ENCODE results near the gene CORO2A. TPM values are rescaled to one million over a fixed set of nuclear protein-coding genes. Genes with fewer than 3 reads are reported as not detected.
"Not testable (repeated sequence)": the region's sequence is repeated elsewhere in the genome, so short reads cannot be mapped to it uniquely, and the experiment has no call there.

The CORO2A gene
- total RNA-seq, 1 experiment from 2014 or later: 19.8 TPM

DNA sequence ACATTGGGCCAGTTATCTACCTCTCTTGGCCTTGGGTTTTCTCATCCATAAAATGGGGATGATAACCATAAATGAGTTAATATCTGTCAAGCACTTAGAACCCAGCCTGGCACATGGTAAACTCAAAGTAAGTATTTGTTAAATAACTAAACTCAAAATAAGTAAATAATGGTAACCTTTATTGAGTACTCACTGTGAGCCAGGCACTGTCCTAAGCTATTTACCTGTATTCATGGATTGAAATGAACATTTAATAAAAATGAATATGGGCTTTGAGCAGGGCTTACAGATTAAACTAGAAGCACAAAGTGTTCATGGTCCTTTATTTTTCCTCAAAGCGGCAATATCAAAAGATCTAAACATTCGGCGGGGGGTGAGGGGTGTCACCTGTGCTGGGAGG, 16.7 kb downstream of the CORO2A start:
- TF ChIP-seq CTCF (conservative IDR thresholded peaks at IDR 0.05): no peak
- no peak for TF ChIP-seq EZH2 (IDR thresholded peaks at IDR 0.05; ENCODE audit: low read depth)
- intact Hi-C loops (cut with micrococcal nuclease; ENCODE audit: unreplicated experiment): no loop called here
- Histone ChIP-seq H3K27ac (no peak overlapping the region), H3K9me2 (ENCODE audit: insufficient read depth) (no peaks in the 10 kb centered on the region), H3F3A (ENCODE audit: insufficient read depth, low read depth) (peaks cover 19% of the 10 kb centered on the region), H3K27me3 (ENCODE audit: insufficient read depth, low read depth) (no peaks in the 10 kb centered on the region), H3K4me2 (no peak overlapping the region), H3K9me3 (ENCODE audit: insufficient read depth, low read depth) (no peaks in the 10 kb centered on the region), H2AFZ (no peak overlapping the region), H3K4me1 (replicated peaks; ENCODE audit: insufficient read depth) (peaks cover 15% of the 10 kb centered on the region), H3K79me2 (ENCODE audit: low read depth) (no peaks in the 10 kb centered on the region), H3K4me3 (no peak overlapping the region), H3K36me3 (ENCODE audit: low read depth) (no peaks in the 10 kb centered on the region), H4K20me1 (ENCODE audit: insufficient read depth) (no peaks in the 10 kb centered on the region; the same call in 1 of the 2 replicates)
- ChIA-PET CTCF (no interaction called here), POLR2A (ENCODE audit: unreplicated experiment) (no interaction called here)
- no TSS peak for BruUV-seq (replicated peaks)
- no peak for DNase-seq

DNA sequence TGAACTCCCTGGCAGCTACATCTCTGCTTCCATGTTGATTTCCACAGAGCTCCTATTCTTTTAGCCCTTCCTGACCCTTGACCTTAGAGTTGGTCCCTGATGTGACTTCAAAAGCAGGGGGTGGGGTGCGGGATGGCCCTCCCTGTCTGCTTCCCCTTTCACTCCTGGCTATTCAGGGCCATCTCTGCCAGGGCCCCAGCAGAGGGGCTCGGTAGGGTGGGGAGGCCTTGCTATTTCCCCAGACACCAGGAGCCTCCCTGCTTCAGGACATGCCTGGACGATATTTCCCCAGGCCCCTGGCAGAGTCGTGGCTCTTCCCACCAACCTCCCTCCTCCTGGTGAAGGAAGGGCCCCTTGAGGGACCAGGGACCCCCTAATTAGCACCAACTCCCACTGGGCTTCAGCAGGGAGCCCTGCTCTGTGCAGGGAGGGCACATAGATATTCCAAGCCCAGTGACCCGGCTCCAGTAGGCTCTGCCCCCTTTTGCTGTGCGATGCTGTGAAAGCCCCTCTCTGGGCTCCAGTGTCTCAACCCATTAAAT, 17.3 kb downstream of the CORO2A start:
- no peak overlapping the region for H2AFZ ChIP-seq
- no TSS peak for BruUV-seq (replicated peaks)
- peaks cover 16% of the 10 kb centered on the region for H3K4me1 ChIP-seq (replicated peaks; ENCODE audit: insufficient read depth)
- no peak for DNase-seq
- H3K79me2 ChIP-seq (ENCODE audit: low read depth): no peaks in the 10 kb centered on the region
- intact Hi-C loops (cut with micrococcal nuclease; ENCODE audit: unreplicated experiment): no loop called here
- no peak for TF ChIP-seq EZH2 (IDR thresholded peaks at IDR 0.05; ENCODE audit: low read depth)
- no peak for TF ChIP-seq CTCF (conservative IDR thresholded peaks at IDR 0.05)
- H3K4me2 ChIP-seq: no peak overlapping the region
- ChIA-PET CTCF (no interaction called here), POLR2A (ENCODE audit: unreplicated experiment) (no interaction called here)
- H3F3A ChIP-seq (ENCODE audit: insufficient read depth, low read depth): peaks cover 19% of the 10 kb centered on the region
- H3K27me3 ChIP-seq (ENCODE audit: insufficient read depth, low read depth): no peaks in the 10 kb centered on the region
- no peaks in the 10 kb centered on the region for H3K9me2 ChIP-seq (ENCODE audit: insufficient read depth)
- H3K27ac ChIP-seq: no peak overlapping the region
- no peak overlapping the region for H3K4me3 ChIP-seq
- no peaks in the 10 kb centered on the region; the same call in 1 of the 2 replicates for H4K20me1 ChIP-seq (ENCODE audit: insufficient read depth)
- no peaks in the 10 kb centered on the region for H3K9me3 ChIP-seq (ENCODE audit: insufficient read depth, low read depth)
- no peaks in the 10 kb centered on the region for H3K36me3 ChIP-seq (ENCODE audit: low read depth)

DNA sequence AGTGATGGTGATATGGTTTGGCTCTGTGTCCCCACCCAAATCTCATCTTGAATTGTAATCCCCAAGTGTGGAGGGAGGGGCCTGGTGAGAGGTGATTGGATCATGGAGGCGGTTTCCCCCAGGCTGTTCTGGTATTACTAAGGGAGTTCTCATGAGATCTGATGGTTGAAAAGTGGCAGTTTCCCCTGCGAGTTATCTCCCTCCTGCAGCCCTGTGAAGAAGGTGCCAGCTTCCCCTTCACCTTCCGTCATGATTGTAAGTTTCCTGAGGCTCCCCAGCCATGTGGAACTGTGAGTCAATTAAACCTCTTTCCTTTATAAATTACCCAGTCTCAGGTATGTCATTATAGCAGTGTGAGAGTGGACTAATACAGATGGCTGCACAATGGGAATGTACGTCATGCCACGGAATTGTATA, 17.9 kb downstream of the CORO2A start:
- Histone ChIP-seq H3F3A (ENCODE audit: insufficient read depth, low read depth) (peaks cover 23% of the 10 kb centered on the region), H3K4me1 (replicated peaks; ENCODE audit: insufficient read depth) (peaks cover 22% of the 10 kb centered on the region)
- H3K36me3 ChIP-seq (ENCODE audit: low read depth); H3K9me2 ChIP-seq (ENCODE audit: insufficient read depth); H3K79me2 ChIP-seq (ENCODE audit: low read depth); DNase-seq; H3K9me3 ChIP-seq (ENCODE audit: insufficient read depth, low read depth); BruUV-seq (replicated peaks); H3K4me2 ChIP-seq; H3K4me3 ChIP-seq; H4K20me1 ChIP-seq (ENCODE audit: insufficient read depth); intact Hi-C loops (cut with micrococcal nuclease; ENCODE audit: unreplicated experiment); H3K27me3 ChIP-seq (ENCODE audit: insufficient read depth, low read depth); H2AFZ ChIP-seq; H3K27ac ChIP-seq; POLR2A ChIA-PET (ENCODE audit: unreplicated experiment): not testable (repeated sequence)
- CTCF ChIA-PET: interaction anchor here (1.2 kb wide), 1 partner anchor 53 kb away, joined by 3 read pairs; no protein-coding TSS in a partner anchor

DNA sequence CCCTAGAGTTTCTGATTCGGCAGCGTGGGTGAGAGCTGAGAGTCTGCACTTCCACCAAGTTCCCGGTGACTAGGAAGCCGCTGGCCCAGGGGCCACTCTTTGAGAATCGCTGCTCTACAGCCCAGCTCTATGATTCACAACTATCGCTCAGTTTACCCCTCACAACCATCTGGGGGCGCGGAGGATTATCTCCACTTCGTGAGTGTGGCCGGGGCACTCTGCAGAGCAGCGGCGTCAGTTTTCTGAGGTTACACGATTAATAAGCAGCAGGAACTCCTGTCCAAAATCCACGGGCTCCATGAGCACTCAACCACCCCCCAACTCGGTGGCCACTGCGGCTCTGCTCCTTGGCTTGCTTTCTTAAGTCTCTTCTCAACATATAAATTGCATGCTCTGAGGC, 19.3 kb downstream of the CORO2A start:
- TF ChIP-seq EZH2 (IDR thresholded peaks at IDR 0.05; ENCODE audit: low read depth): no peak
- no peak for TF ChIP-seq CTCF (conservative IDR thresholded peaks at IDR 0.05)
- Histone ChIP-seq H3K4me1 (replicated peaks; ENCODE audit: insufficient read depth) (peaks cover 35% of the 10 kb centered on the region), H3K9me2 (ENCODE audit: insufficient read depth) (no peaks in the 10 kb centered on the region), H3K27me3 (ENCODE audit: insufficient read depth, low read depth) (no peaks in the 10 kb centered on the region), H3K4me3 (no peak overlapping the region), H3K9me3 (ENCODE audit: insufficient read depth, low read depth) (no peaks in the 10 kb centered on the region), H3K79me2 (ENCODE audit: low read depth) (no peaks in the 10 kb centered on the region), H3K36me3 (ENCODE audit: low read depth) (no peaks in the 10 kb centered on the region), H3K27ac (peak overlapping the region; percentile 30; the same call in 1 of the 2 replicates), H3F3A (ENCODE audit: insufficient read depth, low read depth) (peaks cover 24% of the 10 kb centered on the region), H4K20me1 (ENCODE audit: insufficient read depth) (no peaks in the 10 kb centered on the region; the same call in 1 of the 2 replicates), H2AFZ (no peak overlapping the region), H3K4me2 (peak overlapping the region; percentile 45)
- no TSS peak for BruUV-seq (replicated peaks)
- ChIA-PET CTCF (no interaction called here), POLR2A (ENCODE audit: unreplicated experiment) (interaction anchor here (0.6 kb wide), 1 partner anchor 21 kb away, joined by 9 read pairs; no protein-coding TSS in a partner anchor)
- intact Hi-C loops (cut with micrococcal nuclease; ENCODE audit: unreplicated experiment): no loop called here
- peak in 1 of 2 experiments; percentile 19 for DNase-seq
